Activated B cell treated with CpG ODN at 0.5 μM for 24 hours (primary cell): Measurements from ENCODE around the gene UPK1A. TPM values are rescaled to one million over a fixed set of nuclear protein-coding genes. Genes with fewer than 3 reads are reported as not detected.

Experiments used
- ATAC-seq: fragments of 200-7000 bp; cut with Tn5 transposase; one replicate; pipeline ENCODE4 v1.10.0; 2021; ENCODE audit warnings: low read depth, mild to moderate bottlenecking, moderate library complexity
- CTCF ChIA-PET: fragments of 350-600 bp; sonication (Branson Sonifier 250); formaldehyde crosslinking; loops from one replicate; lab custom pipeline; 2021; ENCODE audit warnings: antibody characterized with exemption; lab: Charles Lee
- POLR2A ChIA-PET: fragments of 350-600 bp; sonication (Branson Sonifier 250); formaldehyde crosslinking; loops from one replicate; lab custom pipeline; 2021; ENCODE audit warnings: antibody characterized with exemption; lab: Charles Lee
- DNase-seq: peaks from one replicate; pipeline ENCODE4 v3.0.0; 2022
- H3K27ac Mint-ChIP-seq: one replicate; pipeline ENCODE4 v1.8.0; 2020; ENCODE audit warnings: mixed read lengths
- H3K27me3 Mint-ChIP-seq: one replicate; pipeline ENCODE4 v1.8.0; 2021; ENCODE audit warnings: mixed read lengths
- H3K36me3 Mint-ChIP-seq: one replicate; pipeline ENCODE4 v1.8.0; 2021; ENCODE audit warnings: low read depth, mixed read lengths
- H3K4me1 Mint-ChIP-seq: one replicate; pipeline ENCODE4 v1.8.0; 2021; ENCODE audit warnings: mixed read lengths
- H3K4me3 Mint-ChIP-seq: one replicate; pipeline ENCODE4 v1.8.0; 2020; ENCODE audit warnings: mild to moderate bottlenecking, mixed read lengths
- H3K9me3 Mint-ChIP-seq: one replicate; pipeline ENCODE4 v1.8.0; 2020; ENCODE audit warnings: mixed read lengths
- intact Hi-C: fragments of 100-400 bp; cut with micrococcal nuclease; formaldehyde crosslinking; loops from one replicate; pipeline ENCODE4 v1.15.1; 2024
- total RNA-seq: library from RNA; stranded (reverse); gene quantifications from 2 replicates; pipeline ENCODE4 v1.2.3, GENCODE V29; 2022
- TF ChIP-seq, protein P1 (sequence below): fragments of 200-600 bp; IDR thresholded peaks from one replicate; pipeline ENCODE4 v1.8.0; 2022; ENCODE audit warnings: antibody characterized with exemption, mild to moderate bottlenecking

The UPK1A gene
- total RNA-seq, 1 donor from 2014 or later = not detected

DNA sequence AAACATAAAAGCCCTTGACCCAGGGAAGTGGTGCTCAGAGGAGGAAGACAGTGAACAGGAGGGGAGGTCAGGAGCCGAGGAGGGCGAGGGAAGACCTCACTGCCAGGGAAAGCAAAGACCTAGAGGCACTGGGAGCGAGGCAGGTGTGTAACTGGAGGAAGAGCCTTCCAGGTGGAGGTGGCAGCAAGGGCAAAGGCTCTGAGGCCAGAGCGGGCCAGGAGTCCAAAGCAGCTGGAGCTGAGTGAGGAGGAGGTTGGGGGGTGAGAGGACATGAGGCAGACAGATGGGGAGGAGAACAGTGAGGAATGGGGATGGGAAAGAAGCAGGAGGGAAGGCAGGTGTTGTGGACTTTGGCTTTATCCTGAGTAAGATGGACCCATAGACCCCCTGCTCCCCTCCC lies 3.7 kb downstream of the UPK1A start:
- no peak overlapping the region for H3K4me3 Mint-ChIP-seq
- POLR2A ChIA-PET = no interaction called here
- intact Hi-C loops = no loop called here
- TF ChIP-seq, protein P1, sequence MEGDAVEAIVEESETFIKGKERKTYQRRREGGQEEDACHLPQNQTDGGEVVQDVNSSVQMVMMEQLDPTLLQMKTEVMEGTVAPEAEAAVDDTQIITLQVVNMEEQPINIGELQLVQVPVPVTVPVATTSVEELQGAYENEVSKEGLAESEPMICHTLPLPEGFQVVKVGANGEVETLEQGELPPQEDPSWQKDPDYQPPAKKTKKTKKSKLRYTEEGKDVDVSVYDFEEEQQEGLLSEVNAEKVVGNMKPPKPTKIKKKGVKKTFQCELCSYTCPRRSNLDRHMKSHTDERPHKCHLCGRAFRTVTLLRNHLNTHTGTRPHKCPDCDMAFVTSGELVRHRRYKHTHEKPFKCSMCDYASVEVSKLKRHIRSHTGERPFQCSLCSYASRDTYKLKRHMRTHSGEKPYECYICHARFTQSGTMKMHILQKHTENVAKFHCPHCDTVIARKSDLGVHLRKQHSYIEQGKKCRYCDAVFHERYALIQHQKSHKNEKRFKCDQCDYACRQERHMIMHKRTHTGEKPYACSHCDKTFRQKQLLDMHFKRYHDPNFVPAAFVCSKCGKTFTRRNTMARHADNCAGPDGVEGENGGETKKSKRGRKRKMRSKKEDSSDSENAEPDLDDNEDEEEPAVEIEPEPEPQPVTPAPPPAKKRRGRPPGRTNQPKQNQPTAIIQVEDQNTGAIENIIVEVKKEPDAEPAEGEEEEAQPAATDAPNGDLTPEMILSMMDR = no peak
- CTCF ChIA-PET = no interaction called here
- H3K27me3 Mint-ChIP-seq = peaks cover 31% of the 10 kb centered on the region
- H3K9me3 Mint-ChIP-seq = no peaks in the 10 kb centered on the region
- no peak for ATAC-seq
- peaks cover 8% of the 10 kb centered on the region for H3K4me1 Mint-ChIP-seq
- no peaks in the 10 kb centered on the region for H3K36me3 Mint-ChIP-seq
- no peak for DNase-seq
- H3K27ac Mint-ChIP-seq = no peak overlapping the region

DNA sequence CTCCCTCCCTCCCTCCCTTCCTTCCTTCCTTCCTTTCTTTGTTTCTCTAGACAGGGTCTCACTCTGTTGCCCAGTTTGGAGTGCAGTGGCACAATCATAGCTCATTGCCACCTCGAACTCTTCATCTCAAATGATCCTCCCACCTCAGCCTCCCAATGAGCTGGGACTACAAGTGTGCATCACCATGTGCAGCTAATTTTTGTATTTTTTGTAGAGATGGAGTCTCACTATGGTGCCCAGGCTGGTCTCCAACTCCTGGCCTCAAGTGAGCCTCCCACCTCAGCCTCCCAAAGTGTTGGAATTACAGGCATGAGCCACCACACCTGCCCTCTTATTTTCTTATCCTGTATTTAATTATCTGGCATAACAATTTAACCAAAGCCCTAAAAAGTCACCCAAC lies 4.4 kb downstream of the UPK1A start:
- ATAC-seq (no peak), DNase-seq (no peak)
- intact Hi-C loops = no loop called here
- TF ChIP-seq, protein P1 = no peak
- Mint-ChIP-seq H3K27ac (no peak overlapping the region), H3K9me3 (no peaks in the 10 kb centered on the region), H3K4me3 (no peak overlapping the region), H3K36me3 (no peaks in the 10 kb centered on the region), H3K4me1 (peaks cover 8% of the 10 kb centered on the region), H3K27me3 (peaks cover 33% of the 10 kb centered on the region)
- ChIA-PET POLR2A (interaction anchor here (0.7 kb wide), 2 partner anchors 16 to 67 kb away, joined by 3 to 5 read pairs; no protein-coding TSS in a partner anchor), CTCF (no interaction called here)

DNA sequence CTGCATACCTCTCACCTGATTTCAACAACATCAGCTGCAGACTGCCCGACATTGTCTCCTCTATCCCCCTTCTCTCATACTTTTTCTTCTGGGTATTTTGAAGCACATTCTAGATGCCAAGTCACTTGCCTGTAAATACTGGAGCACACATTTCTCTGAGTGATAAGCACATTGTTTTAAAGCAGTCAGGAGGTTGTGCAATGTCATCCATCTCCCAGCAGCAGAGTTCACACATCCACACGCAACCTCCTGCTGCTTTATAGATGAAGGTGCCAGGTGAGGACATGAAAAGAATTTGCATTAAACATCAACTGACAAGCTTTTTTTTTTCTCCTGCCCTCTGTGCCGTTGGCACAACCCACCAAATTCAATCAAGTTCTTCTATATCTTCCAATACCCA lies 5.5 kb downstream of the UPK1A start:
- Mint-ChIP-seq H3K27ac (no peak overlapping the region), H3K4me1 (peaks cover 8% of the 10 kb centered on the region), H3K4me3 (no peak overlapping the region), H3K9me3 (no peaks in the 10 kb centered on the region), H3K27me3 (peaks cover 41% of the 10 kb centered on the region), H3K36me3 (no peaks in the 10 kb centered on the region)
- no peak for ATAC-seq
- ChIA-PET POLR2A (no interaction called here), CTCF (no interaction called here)
- TF ChIP-seq, protein P1 = no peak
- no peak for DNase-seq
- intact Hi-C loops = no loop called here

DNA sequence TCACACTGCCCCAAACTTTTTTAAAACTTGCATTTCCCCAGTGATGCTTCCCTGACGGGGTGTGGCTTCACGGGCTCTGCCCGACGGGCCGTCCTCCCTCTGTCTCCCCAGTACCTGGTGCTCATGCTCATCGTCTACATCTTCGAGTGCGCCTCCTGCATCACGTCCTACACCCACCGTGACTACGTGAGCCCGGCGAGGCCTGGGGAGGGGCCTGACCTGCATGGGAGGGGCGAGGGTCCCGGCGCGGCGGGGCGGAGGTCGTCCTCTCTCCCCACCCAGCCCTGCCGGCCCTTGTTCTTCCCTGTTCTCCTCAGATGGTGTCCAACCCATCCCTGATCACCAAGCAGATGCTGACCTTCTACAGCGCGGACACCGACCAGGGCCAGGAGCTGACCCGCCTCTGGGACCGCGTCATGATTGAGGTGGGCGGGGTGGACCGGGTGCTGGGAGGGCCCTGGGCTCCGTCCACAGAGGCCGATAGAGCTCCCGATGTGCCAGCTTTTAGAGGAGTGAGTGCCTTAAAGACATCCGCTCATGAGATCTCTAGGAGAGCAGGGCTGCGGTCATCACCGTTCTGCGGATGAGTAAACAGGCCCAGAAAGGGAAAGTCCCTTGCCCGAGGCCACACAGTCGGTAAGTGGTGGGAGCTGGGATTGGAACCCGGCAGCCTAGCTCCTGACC lies 6.9 kb downstream of the UPK1A start:
- H3K27me3 Mint-ChIP-seq = peaks cover 41% of the 10 kb centered on the region
- DNase-seq (no peak), ATAC-seq (peak; percentile 57)
- H3K36me3 Mint-ChIP-seq = no peaks in the 10 kb centered on the region
- peak overlapping the region; percentile 66 for H3K4me3 Mint-ChIP-seq
- intact Hi-C loops = no loop called here
- ChIA-PET POLR2A (interaction anchor here (1.1 kb wide), 1 partner anchor 25 kb away, joined by 3 read pairs; the partner anchor contains the start of gene COX6B1), CTCF (interaction anchor here (1.1 to 1.3 kb wide), 2 partner anchors 22 to 125 kb away, joined by 3 to 5 read pairs; no protein-coding TSS in a partner anchor)
- TF ChIP-seq, protein P1 = no peak
- peaks cover 8% of the 10 kb centered on the region for H3K4me1 Mint-ChIP-seq
- no peaks in the 10 kb centered on the region for H3K9me3 Mint-ChIP-seq
- H3K27ac Mint-ChIP-seq = no peak overlapping the region

DNA sequence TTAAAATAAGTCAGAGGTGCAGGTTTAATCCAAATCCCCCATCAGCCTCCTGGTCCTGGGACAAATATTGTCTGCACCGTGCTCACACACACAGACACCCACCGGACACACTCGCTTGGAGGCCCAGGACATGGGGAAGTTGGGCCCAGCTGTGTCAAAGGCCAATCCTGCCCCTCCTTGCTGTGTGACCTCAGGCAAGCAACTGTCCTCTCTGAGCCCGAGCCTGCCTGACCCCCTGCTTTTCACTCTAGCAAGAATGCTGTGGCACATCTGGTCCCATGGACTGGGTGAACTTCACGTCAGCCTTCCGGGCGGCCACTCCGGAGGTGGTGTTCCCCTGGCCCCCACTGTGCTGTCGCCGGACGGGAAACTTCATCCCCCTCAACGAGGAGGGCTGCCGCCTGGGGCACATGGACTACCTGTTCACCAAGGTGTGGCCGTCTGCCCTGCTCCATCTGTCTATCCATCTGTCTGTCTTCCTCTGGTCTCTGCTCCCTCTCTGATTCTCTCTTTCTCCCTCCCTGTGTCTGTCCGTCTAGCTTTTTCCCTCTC lies 9.3 kb downstream of the UPK1A start:
- H3K27ac Mint-ChIP-seq = no peak overlapping the region
- H3K4me1 Mint-ChIP-seq = peaks cover 8% of the 10 kb centered on the region
- no peak for DNase-seq
- peaks cover 30% of the 10 kb centered on the region for H3K27me3 Mint-ChIP-seq
- H3K4me3 Mint-ChIP-seq = no peak overlapping the region
- ChIA-PET CTCF (no interaction called here), POLR2A (no interaction called here)
- ATAC-seq = no peak
- TF ChIP-seq, protein P1 = no peak
- intact Hi-C loops = no loop called here
- H3K9me3 Mint-ChIP-seq = no peaks in the 10 kb centered on the region
- H3K36me3 Mint-ChIP-seq = no peaks in the 10 kb centered on the region
